SK-N-MC (cell line): ENCODE data around the gene TMEM181.
"Not testable (repeated sequence)": the region's sequence is repeated elsewhere in the genome, so short reads cannot be mapped to it uniquely, and the experiment has no call there.

Experiments used
- DNase-seq: peaks from one replicate; pipeline ENCODE4 v3.0.0-alpha.2; 2011; ENCODE audit warnings: low read depth, low spot score
- H3K27ac ChIP-seq: fragments of 200-600 bp; sonication (generic); 2 replicates; pipeline ENCODE4 v1.5.1; 2016; ENCODE audit warnings: mixed run types
- H3K36me3 ChIP-seq: fragments of 200-600 bp; sonication (generic); 2 replicates; pipeline ENCODE4 v1.6.1; 2017; ENCODE audit warnings: antibody characterized with exemption, low read length, mixed read lengths; ENCODE audit not compliant: insufficient read depth
- H3K4me3 ChIP-seq: fragments of 200-600 bp; sonication (generic); 2 replicates; pipeline ENCODE4 v1.5.1; 2016
- H3K9ac ChIP-seq: fragments of 200-600 bp; sonication (generic); 2 replicates; pipeline ENCODE4 v1.8.0; 2017; ENCODE audit warnings: mixed run types, mixed read lengths; ENCODE audit not compliant: insufficient read length
- H3K9me3 ChIP-seq: fragments of 200-600 bp; sonication (generic); 2 replicates; pipeline ENCODE4 v1.6.1; 2017; ENCODE audit warnings: low read depth, mild to moderate bottlenecking, antibody characterized with exemption, low read length, moderate library complexity, mixed read lengths
- EZH2 ChIP-seq: fragments of 200-600 bp; sonication (generic); IDR thresholded peaks from one replicate; pipeline ENCODE4 v1.6.1; 2017; ENCODE audit warnings: antibody characterized with exemption
- FOXP2 ChIP-seq: optimal IDR thresholded peaks from 2 replicates; pipeline ENCODE3; 2011; ENCODE audit warnings: mild to moderate bottlenecking, moderate library complexity; ENCODE audit not compliant: insufficient read depth; ENCODE audit errors: extremely low read length, control extremely low read depth
- POLR2AphosphoS5 ChIP-seq: IDR thresholded peaks from 2 replicates; pipeline ENCODE4 v1.6.1; 2012; ENCODE audit warnings: mild to moderate bottlenecking, low read depth, low read length, borderline replicate concordance

The TMEM181 gene

DNA sequence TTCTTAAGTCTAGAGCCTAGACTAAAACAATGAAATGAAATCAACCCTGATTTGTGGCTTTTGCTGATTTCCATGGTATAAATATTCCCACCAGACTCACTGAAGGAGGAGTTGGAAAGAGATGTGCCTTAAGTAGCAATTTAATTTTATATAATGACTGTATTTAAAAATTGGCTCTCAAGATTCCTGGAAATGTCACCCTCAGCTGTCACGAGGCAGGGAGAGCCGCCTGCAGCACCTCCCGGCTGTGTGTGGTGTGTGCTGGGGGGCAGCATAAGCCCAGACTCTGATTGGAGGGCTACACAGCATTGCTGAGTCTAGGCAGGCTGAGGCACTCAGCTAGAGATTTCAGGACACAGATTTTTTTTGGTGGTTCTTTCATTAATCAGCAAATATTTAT is 40.6 kb upstream of the TMEM181 start:
- no peak overlapping the region for H3K9ac ChIP-seq
- H3K36me3 ChIP-seq = no peaks in the 10 kb centered on the region
- H3K27ac ChIP-seq = no peak overlapping the region
- no peak overlapping the region for H3K4me3 ChIP-seq
- H3K9me3 ChIP-seq = no peaks in the 10 kb centered on the region
- DNase-seq = no peak
- no peak for TF ChIP-seq FOXP2
- no peak for TF ChIP-seq EZH2
- TF ChIP-seq POLR2AphosphoS5 = no peak

GRCh38 chr6:158519761-158520160 is 40.1 kb upstream of the TMEM181 start:
- no peak for DNase-seq
- H3K9ac ChIP-seq = no peak overlapping the region
- H3K9me3 ChIP-seq = no peaks in the 10 kb centered on the region
- no peaks in the 10 kb centered on the region for H3K36me3 ChIP-seq
- no peak for TF ChIP-seq EZH2
- no peak for TF ChIP-seq FOXP2
- TF ChIP-seq POLR2AphosphoS5 = no peak
- H3K27ac ChIP-seq = no peak overlapping the region
- H3K4me3 ChIP-seq = no peak overlapping the region

GRCh38 chr6:158520975-158521374 is 38.9 kb upstream of the TMEM181 start:
- not testable (repeated sequence) for DNase-seq, H3K9me3 ChIP-seq, H3K27ac ChIP-seq, H3K9ac ChIP-seq, H3K36me3 ChIP-seq, H3K4me3 ChIP-seq

- no peak for TF ChIP-seq EZH2
- TF ChIP-seq POLR2AphosphoS5 = no peak
- TF ChIP-seq FOXP2 = no peak
- Histone ChIP-seq H3K9me3 (no peaks in the 10 kb centered on the region), H3K9ac (no peak overlapping the region), H3K27ac (no peak overlapping the region), H3K4me3 (no peak overlapping the region), H3K36me3 (no peaks in the 10 kb centered on the region)
- DNase-seq = no peak
Observed at GRCh38 chr6:158521759-158522158, 38.1 kb upstream of the TMEM181 start.

GRCh38 chr6:158522616-158523015 is 37.3 kb upstream of the TMEM181 start:
- H3K9me3 ChIP-seq = no peaks in the 10 kb centered on the region
- TF ChIP-seq EZH2 (no peak), POLR2AphosphoS5 (no peak), FOXP2 (no peak)

DNA sequence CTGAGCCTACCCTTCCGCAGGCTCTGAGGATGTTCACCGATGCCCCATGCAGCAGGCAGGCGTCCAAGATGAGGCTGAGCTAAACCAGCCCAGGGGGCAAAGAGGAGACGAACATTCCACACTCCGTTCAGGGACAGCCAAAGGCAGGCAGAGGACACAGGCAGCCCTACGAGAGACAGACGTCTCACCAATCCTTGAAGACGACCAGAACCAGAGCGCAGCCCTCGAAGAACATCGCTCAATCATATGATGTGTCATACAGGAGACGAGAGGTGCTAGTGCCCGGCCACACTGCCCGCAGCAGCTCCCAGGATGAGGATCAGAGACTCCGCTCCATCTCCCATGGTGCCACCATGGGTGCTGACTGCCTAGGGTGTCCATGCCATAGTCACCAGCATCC is 35.6 kb upstream of the TMEM181 start:
- H3K9me3 ChIP-seq = no peaks in the 10 kb centered on the region
- no peak for DNase-seq
- H3K27ac ChIP-seq = no peak overlapping the region
- TF ChIP-seq EZH2 (no peak), FOXP2 (no peak), POLR2AphosphoS5 (no peak)
- H3K4me3 ChIP-seq = no peak overlapping the region
- no peak overlapping the region for H3K9ac ChIP-seq
- H3K36me3 ChIP-seq = no peaks in the 10 kb centered on the region

More at GRCh38 chr6:158522616-158523015, 37.3 kb upstream of the TMEM181 start:
- H3K4me3 ChIP-seq = no peak overlapping the region
- no peaks in the 10 kb centered on the region for H3K36me3 ChIP-seq
- H3K27ac ChIP-seq = no peak overlapping the region
- H3K9ac ChIP-seq = no peak overlapping the region
- DNase-seq = no peak

- not testable (repeated sequence) for H3K9me3 ChIP-seq
Observed at GRCh38 chr6:158527858-158528257, 32.0 kb upstream of the TMEM181 start.

DNA sequence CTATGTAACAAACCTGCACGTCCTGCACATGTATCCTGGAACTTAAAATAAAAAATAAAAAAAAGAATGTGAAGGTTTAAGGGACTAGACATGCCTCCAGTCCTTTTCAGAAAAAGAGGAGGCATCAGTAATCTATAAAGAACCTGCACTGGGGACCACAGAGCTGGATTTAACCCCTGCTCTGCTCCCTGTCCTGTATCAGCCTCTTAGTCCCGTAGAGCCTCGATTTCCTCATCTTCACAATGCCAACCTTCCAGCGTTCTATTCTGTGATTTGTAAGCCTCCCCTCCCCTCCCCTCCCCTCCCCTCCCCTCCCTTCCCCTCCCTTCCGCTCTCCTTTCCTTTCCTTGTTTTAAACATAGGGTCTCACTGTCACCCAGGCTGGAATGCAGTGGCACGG is 31.1 kb upstream of the TMEM181 start:
- no peak overlapping the region for H3K27ac ChIP-seq
- no peak for DNase-seq
- TF ChIP-seq FOXP2 = no peak
- TF ChIP-seq EZH2 = no peak
- TF ChIP-seq POLR2AphosphoS5 = no peak
- H3K4me3 ChIP-seq = no peak overlapping the region
- no peaks in the 10 kb centered on the region for H3K36me3 ChIP-seq
- H3K9ac ChIP-seq = no peak overlapping the region
- no peaks in the 10 kb centered on the region for H3K9me3 ChIP-seq

More at GRCh38 chr6:158527858-158528257, 32.0 kb upstream of the TMEM181 start:
- not testable (repeated sequence) for H3K4me3 ChIP-seq, H3K36me3 ChIP-seq, H3K9ac ChIP-seq, DNase-seq, H3K27ac ChIP-seq

DNA sequence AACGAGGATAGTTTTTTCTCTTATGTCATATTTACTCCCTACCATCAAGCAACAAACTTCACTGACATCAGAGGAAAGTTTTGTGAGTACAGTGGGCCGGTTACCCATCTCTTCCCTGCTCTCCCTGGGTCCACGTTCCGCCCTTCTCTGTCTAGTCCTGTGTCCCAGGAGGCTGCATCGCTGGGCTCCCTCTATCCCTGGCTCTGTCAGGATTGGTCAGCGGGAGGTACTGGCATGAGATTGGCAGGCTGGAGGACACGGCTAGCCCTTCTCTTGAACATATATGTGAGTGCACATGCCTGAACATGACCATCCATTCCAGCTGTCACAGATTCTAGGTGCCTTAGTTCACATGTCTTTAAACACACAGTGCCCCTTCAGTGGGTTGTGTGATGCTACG is 30.3 kb upstream of the TMEM181 start:
- TF ChIP-seq EZH2 (no peak), POLR2AphosphoS5 (no peak), FOXP2 (no peak)
- H3K4me3 ChIP-seq = no peak overlapping the region

More for the DNA sequence above, 30.3 kb upstream of the TMEM181 start:
- Histone ChIP-seq H3K9ac (no peak overlapping the region), H3K36me3 (no peaks in the 10 kb centered on the region), H3K27ac (no peak overlapping the region), H3K9me3 (no peaks in the 10 kb centered on the region)
- DNase-seq = no peak
